Left colon (tissue), 2 donors: ENCODE measurements around the gene ZEB1. TPM values are rescaled to one million over a fixed set of nuclear protein-coding genes. Genes with fewer than 3 reads are reported as not detected.
"Not testable (repeated sequence)": the region's sequence is repeated elsewhere in the genome, so short reads cannot be mapped to it uniquely, and the experiment has no call there.

Source experiments
- ATAC-seq: fragments of 200-7000 bp; cut with Tn5 transposase; one replicate; pipeline ENCODE4 v1.9.1; 2020; ENCODE audit warnings: mild to moderate bottlenecking, moderate library complexity
- DNase-seq, 2 donors: peaks; one replicate each; pipeline ENCODE4 v3.0.0-alpha.2; 2020
- intact Hi-C, 2 donors: fragments of 100-400 bp; cut with DNase I in 1 of 2; cut with micrococcal nuclease in 1 of 2; formaldehyde crosslinking; loops; one replicate each; pipeline versions ENCODE4 v1.11.2 to v1.14.0; 2022; cut with DNase I, micrococcal nuclease
- total RNA-seq, 2 donors: library from RNA; stranded (reverse); fragmentation: NEBNext Ultra II Directional; extraction: Animal tissue kit (Norgen Biotek cat#: 25700); gene quantifications; one replicate each; pipeline ENCODE4 v1.2.1, GENCODE V29; 2021
- donor health status: DM: no; HTN: no; CAD: no.
- donor health status: DM: yes; HTN: yes; CAD: no.

The ZEB1 gene
- total RNA-seq, 2 donors from 2014 or later = 8.5 to 24.9 TPM

DNA sequence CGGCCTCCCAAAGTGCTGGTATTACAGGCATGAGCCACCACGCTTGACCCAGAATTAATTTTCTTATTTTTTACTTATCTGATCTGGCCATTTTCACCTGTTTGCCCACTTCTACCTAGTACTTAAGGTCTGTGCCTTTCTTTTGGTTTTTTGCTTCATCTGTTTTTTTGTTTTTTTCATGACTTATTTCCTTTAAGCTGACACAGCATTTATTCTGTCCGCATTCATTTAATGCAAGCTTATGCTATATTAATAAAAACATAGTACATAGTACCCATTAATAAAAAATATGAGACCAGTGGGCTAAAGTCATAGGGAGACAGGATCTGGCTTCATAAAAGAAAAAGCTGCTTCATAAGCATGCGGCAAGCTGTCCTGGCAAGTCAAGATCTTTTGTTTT is 205.4 kb downstream of the ZEB1 start:
- intact Hi-C loops = no loop called here
- DNase-seq = no peak
- no peak for ATAC-seq

DNA sequence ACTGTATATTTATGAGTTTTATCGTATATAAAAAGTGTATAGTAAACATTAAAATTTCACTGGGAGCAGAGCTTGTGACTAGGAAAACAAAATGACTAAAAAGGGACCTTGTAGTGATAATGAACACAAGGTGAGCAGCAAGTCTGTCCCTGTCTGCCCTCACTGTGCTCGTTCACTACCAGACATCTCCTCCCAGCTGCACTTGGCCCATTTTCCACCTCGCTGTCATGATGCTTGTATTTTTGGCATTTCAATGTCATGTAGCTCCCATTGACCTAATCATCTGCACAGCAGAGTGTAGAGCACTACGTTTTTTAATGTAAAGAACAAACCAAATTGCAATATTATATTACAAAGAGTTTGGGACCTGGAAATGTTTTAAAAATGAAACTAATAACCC is 207.2 kb downstream of the ZEB1 start:
- DNase-seq (no peak), ATAC-seq (no peak)
- intact Hi-C loops = no loop called here

DNA sequence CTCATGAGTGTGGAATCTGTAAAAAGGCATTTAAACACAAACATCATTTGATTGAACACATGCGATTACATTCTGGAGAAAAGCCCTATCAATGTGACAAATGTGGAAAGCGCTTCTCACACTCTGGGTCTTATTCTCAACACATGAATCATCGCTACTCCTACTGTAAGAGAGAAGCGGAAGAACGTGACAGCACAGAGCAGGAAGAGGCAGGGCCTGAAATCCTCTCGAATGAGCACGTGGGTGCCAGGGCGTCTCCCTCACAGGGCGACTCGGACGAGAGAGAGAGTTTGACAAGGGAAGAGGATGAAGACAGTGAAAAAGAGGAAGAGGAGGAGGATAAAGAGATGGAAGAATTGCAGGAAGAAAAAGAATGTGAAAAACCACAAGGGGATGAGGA is 207.7 kb downstream of the ZEB1 start:
- ATAC-seq (no peak), DNase-seq (no peak)
- intact Hi-C loops = no loop called here

DNA sequence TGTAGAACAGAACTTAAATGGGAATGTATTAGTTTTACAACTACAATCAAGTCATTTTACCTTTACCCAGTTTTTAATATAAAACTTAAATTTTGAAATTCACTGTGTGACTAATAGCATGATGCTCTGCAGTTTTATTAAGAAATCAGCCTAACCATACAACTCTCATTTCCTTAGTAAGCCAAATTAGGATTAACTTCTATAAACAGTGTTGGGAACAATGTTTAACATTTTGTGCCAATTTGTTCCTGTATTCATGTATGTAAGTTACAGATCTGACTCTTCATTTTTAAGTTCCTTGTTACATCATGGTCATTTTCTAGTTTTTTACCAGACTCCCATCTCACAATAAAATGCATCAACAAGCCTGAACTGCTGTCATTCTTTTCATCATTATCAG is 209.8 kb downstream of the ZEB1 start:
- ATAC-seq = no peak
- intact Hi-C loops = no loop called here
- DNase-seq = no peak

DNA sequence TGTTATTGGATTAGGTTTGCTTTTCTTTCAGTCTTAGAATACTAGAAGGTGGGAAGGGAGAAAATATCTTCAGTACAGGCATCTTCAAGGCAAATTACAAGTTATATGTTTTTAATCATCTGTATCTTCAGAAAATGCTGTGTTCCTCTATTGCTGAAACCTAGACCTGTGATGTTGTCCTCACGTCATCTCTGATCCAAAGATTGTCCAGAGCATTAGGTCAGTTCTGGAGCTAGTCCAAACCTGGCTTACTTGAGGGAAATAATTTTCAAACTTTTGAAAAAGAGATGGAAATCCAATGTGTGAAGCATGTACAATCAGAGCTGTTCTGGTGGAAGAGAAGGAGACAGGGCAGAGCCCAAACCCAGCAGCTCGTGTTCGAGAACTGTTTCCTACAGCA is 217.3 kb downstream of the ZEB1 start:
- DNase-seq (no peak), ATAC-seq (no peak)
- intact Hi-C loops = no loop called here

DNA sequence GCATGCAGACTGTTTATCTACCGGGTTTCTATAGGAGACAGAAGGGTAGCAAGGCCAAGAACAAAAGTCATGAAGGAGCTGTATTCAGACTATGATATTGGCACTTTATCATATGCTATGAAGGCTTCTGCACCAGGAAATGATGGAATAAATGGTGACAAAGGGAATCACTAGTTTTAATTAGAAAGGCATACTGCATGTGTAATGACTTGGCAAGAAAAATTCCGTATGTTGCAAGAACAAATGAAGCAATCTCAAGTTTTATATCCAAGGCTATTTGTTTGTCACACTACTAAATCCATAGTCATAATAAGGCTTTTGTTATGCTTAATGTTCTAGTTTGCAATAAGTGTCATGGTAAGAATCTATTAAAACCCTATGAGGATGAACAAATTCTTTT is 230.9 kb downstream of the ZEB1 start:
- intact Hi-C loops = no loop called here
- DNase-seq (no peak), ATAC-seq (no peak)

DNA sequence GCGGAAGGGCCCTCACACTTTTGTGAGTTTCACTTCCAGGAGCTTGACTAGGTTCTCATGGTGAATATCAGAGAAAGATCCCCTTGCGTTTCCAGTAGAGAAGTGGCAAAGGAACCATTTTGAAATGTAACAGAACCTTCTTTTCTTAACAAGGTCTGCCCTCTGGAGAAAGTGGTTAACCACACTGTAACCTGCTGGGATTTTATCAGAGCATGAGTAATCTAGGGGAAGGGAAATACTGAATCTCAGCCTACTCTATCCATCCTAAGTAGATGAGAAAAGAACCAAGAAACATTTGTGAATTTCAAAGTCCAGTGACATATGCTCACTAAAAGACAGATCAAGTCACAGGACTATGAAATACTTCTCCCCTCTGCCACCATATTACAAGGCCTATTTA is 235.5 kb downstream of the ZEB1 start:
- intact Hi-C loops = no loop called here
- ATAC-seq (no peak), DNase-seq (no peak)

DNA sequence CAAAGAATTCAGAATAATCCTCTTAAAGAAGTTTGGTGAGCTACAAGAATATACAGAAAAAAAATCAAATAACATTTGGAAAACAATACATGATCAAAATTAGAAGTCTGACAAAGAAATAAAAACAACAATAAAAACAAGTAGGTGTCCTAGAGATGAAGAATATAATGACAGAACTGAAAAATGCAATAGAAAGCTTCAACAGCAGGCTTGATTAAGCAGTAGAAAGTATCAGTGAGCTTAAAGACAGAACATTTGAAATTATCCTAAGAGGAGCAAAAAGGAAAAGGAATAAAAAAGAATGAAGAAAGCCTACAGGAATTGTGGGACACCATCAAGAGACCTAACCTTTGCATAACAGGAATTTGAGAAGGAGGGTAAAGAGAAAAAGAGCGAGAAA is 238.8 kb downstream of the ZEB1 start:
- ATAC-seq (no peak), DNase-seq (no peak)
- intact Hi-C loops = no loop called here

DNA sequence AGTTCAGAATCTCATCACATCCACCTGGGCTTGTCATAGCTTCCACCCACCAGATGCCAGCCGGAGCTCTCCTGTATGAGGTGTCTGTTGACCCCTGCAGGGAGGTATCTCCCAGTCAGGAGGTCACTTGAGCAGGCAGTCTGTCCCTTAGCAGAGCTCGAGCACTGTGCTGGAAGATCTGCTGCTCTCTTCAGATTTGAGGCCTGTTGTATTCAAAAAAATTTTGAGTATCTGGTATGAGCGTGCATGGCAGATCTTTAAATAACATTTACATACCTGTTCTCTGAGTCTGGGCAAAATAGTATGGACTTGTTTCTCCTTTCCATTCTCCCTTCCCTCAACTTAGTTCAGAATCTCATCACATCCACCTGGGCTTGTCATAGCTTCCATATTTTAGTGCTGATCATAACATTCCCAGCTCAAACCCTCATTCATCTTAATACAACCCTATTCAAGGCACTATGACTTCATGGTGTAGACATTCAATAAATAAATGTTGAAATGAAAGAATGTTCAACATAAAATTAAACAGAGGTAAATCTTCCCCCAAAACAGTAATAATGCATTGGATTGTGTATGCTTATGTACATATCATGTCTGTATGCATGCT is 249.3 kb downstream of the ZEB1 start:
- DNase-seq, ATAC-seq, intact Hi-C loops: not testable (repeated sequence)

DNA sequence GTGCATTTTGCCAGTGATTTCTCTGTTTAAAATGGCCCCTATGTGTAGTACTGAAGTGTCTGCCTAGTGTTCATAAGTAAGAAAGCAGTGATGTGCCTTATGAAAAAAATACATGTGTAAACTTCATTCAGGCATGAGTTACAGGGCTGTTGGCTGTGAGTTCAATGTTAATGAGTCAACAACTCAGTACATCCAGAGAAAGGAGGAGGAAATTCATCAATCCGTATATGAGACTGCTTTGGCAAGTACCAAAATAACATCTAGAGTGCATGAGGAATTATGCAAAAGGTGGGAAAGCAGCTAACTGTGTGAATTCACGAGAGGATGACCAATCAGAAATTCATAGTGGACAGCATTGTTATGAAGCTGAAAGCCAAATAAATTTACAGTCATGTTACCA is 255.6 kb downstream of the ZEB1 start:
- ATAC-seq (no peak), DNase-seq (no peak)
- intact Hi-C loops = no loop called here

DNA sequence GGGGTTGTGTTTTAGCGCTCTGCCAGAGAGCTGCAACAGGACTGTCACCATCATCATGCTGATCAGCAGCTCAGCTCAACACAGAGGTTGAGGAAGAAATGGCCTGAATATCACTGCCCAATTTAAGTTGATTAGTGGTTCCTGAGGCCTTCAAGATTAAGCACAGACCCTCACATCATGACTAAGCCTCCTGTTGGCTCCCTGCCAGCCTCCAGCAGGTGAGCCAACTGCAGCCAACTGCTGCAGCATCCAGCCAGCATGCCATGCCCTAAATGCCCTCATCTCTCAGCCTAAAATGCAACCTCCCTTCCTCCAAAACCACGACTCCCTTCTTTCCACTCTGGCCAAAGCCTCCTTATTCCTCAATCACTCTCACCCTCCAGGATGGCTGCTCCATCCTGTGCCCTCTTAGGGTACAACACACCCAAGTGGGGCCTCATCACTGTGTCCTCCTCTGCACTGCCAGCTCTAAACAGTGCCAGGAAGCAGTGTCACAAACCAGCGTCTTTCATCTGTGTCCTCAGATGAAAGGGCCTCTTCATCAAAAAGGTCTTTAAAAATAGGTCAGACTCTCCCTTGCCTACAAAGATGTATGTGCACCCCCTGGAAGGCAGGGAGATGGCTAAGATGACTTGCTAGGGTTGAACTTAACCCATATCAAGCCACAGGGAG is 259.3 kb downstream of the ZEB1 start:
- no peak for DNase-seq
- intact Hi-C loops = no loop called here

DNA sequence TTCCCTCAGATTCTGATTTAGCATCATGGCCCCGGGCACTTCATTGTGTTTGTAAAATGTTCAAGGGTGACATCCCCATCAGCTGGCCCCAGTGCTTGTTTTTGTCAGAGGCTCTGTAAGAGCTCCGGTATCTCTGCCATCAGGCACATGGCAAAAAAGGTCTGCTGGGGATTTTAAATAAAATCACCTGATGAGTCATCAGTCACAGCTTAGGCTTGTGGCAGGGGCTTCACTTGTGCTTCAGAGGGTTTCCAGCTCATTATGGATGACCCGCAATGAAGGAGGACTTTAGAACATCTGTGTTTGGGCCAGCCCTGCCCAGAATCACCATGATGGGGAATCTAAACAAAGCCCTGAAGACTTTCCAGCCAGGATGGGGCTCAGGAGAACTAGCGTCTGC is 259.9 kb downstream of the ZEB1 start:
- no peak for ATAC-seq
- intact Hi-C loops = no loop called here
- DNase-seq = no peak

More for the DNA sequence above, 259.3 kb downstream of the ZEB1 start:
- no peak for ATAC-seq
